Neuron (in vitro differentiated cells): ENCODE measurements around the gene PNMA8B.
"Not testable (repeated sequence)": the region's sequence is repeated elsewhere in the genome, so short reads cannot be mapped to it uniquely, and the experiment has no call there.

Experiments used
- H2AFZ ChIP-seq: one replicate; pipeline ENCODE4 v1.6.1; 2013; ENCODE audit warnings: low read depth, mild to moderate bottlenecking, inconsistent platforms, low read length, moderate library complexity
- H3K27me3 ChIP-seq: one replicate; pipeline ENCODE4 v1.6.1; 2013; ENCODE audit warnings: low read length; ENCODE audit not compliant: insufficient read depth
- H3K36me3 ChIP-seq: one replicate; pipeline ENCODE4 v1.6.1; 2013; ENCODE audit warnings: low read length; ENCODE audit not compliant: insufficient read depth
- H3K4me1 ChIP-seq: one replicate; pipeline ENCODE4 v1.6.1; 2013; ENCODE audit warnings: low read length; ENCODE audit not compliant: insufficient read depth
- H3K4me3 ChIP-seq: 2 replicates; pipeline ENCODE4 v1.5.1; 2013; ENCODE audit warnings: mild to moderate bottlenecking, low read length, moderate library complexity
- H3K9me3 ChIP-seq: one replicate; pipeline ENCODE4 v1.6.1; 2013; ENCODE audit warnings: low read length

PNMA8B gene

GRCh38 chr19:46524308-46524707 is 28.6 kb upstream of the PNMA8B start:
- Histone ChIP-seq H3K4me1 (no peaks in the 10 kb centered on the region), H3K9me3 (no peaks in the 10 kb centered on the region), H3K36me3 (no peaks in the 10 kb centered on the region), H2AFZ (no peak overlapping the region), H3K27me3 (peaks cover 4% of the 10 kb centered on the region), H3K4me3 (no peak overlapping the region)

GRCh38 chr19:46522988-46523387 is 27.3 kb upstream of the PNMA8B start:
- not testable (repeated sequence) for H3K9me3 ChIP-seq, H2AFZ ChIP-seq, H3K4me1 ChIP-seq, H3K36me3 ChIP-seq, H3K27me3 ChIP-seq, H3K4me3 ChIP-seq

GRCh38 chr19:46521241-46521868 is 25.7 kb upstream of the PNMA8B start:
- no peaks in the 10 kb centered on the region for H3K4me1 ChIP-seq
- no peak overlapping the region for H3K4me3 ChIP-seq
- H3K36me3 ChIP-seq = no peaks in the 10 kb centered on the region
- H2AFZ ChIP-seq = no peak overlapping the region
- H3K27me3 ChIP-seq = no peaks in the 10 kb centered on the region
- H3K9me3 ChIP-seq = no peaks in the 10 kb centered on the region

- Histone ChIP-seq H3K4me3 (no peak overlapping the region), H3K9me3 (no peaks in the 10 kb centered on the region), H3K36me3 (no peaks in the 10 kb centered on the region), H3K4me1 (no peaks in the 10 kb centered on the region), H2AFZ (no peak overlapping the region), H3K27me3 (no peaks in the 10 kb centered on the region)
These were observed 24.9 kb upstream of the PNMA8B start for GRCh38 chr19:46520616-46521015.

- Histone ChIP-seq H3K27me3 (no peaks in the 10 kb centered on the region), H3K4me1 (no peaks in the 10 kb centered on the region), H3K4me3 (no peak overlapping the region), H2AFZ (no peak overlapping the region), H3K36me3 (no peaks in the 10 kb centered on the region), H3K9me3 (no peaks in the 10 kb centered on the region)
These were observed 21.8 kb upstream of the PNMA8B start for GRCh38 chr19:46517471-46517870.

GRCh38 chr19:46515879-46516350 is 20.2 kb upstream of the PNMA8B start:
- Histone ChIP-seq H3K4me1 (no peaks in the 10 kb centered on the region), H3K27me3 (no peaks in the 10 kb centered on the region), H3K4me3 (no peak overlapping the region), H3K36me3 (no peaks in the 10 kb centered on the region), H3K9me3 (no peaks in the 10 kb centered on the region), H2AFZ (no peak overlapping the region)

GRCh38 chr19:46515290-46515609 is 19.6 kb upstream of the PNMA8B start:
- no peaks in the 10 kb centered on the region for H3K4me1 ChIP-seq
- no peaks in the 10 kb centered on the region for H3K36me3 ChIP-seq
- no peak overlapping the region for H3K4me3 ChIP-seq
- H3K9me3 ChIP-seq = no peaks in the 10 kb centered on the region
- no peak overlapping the region for H2AFZ ChIP-seq
- no peaks in the 10 kb centered on the region for H3K27me3 ChIP-seq

GRCh38 chr19:46514589-46515289 is 19.1 kb upstream of the PNMA8B start:
- H2AFZ ChIP-seq = no peak overlapping the region
- no peaks in the 10 kb centered on the region for H3K27me3 ChIP-seq
- H3K36me3 ChIP-seq = no peaks in the 10 kb centered on the region
- no peaks in the 10 kb centered on the region for H3K9me3 ChIP-seq
- H3K4me1 ChIP-seq = no peaks in the 10 kb centered on the region
- H3K4me3 ChIP-seq = no peak overlapping the region

- no peak overlapping the region for H2AFZ ChIP-seq
- H3K27me3 ChIP-seq = no peaks in the 10 kb centered on the region
- H3K4me1 ChIP-seq = no peaks in the 10 kb centered on the region
- no peaks in the 10 kb centered on the region for H3K9me3 ChIP-seq
- no peak overlapping the region for H3K4me3 ChIP-seq
- H3K36me3 ChIP-seq = no peaks in the 10 kb centered on the region
These were observed 18.0 kb upstream of the PNMA8B start for GRCh38 chr19:46513461-46514236.

- no peaks in the 10 kb centered on the region for H3K27me3 ChIP-seq
- H3K4me3 ChIP-seq = no peak overlapping the region
- H3K36me3 ChIP-seq = no peaks in the 10 kb centered on the region
- H3K4me1 ChIP-seq = no peaks in the 10 kb centered on the region
- H2AFZ ChIP-seq = no peak overlapping the region
- no peaks in the 10 kb centered on the region for H3K9me3 ChIP-seq
These were observed 15.6 kb upstream of the PNMA8B start for GRCh38 chr19:46511237-46511636.

GRCh38 chr19:46508206-46508605 is 12.5 kb upstream of the PNMA8B start:
- H3K36me3 ChIP-seq = no peaks in the 10 kb centered on the region
- no peaks in the 10 kb centered on the region for H3K27me3 ChIP-seq
- peaks cover 6% of the 10 kb centered on the region for H3K4me1 ChIP-seq
- H2AFZ ChIP-seq = no peak overlapping the region
- H3K4me3 ChIP-seq = no peak overlapping the region
- peaks cover 2% of the 10 kb centered on the region for H3K9me3 ChIP-seq

GRCh38 chr19:46503848-46504453 is 8.3 kb upstream of the PNMA8B start:
- H2AFZ ChIP-seq = no peak overlapping the region
- H3K27me3 ChIP-seq = no peaks in the 10 kb centered on the region
- no peak overlapping the region for H3K4me3 ChIP-seq
- H3K36me3 ChIP-seq = no peaks in the 10 kb centered on the region
- peaks cover 6% of the 10 kb centered on the region for H3K4me1 ChIP-seq
- H3K9me3 ChIP-seq = peaks cover 2% of the 10 kb centered on the region

GRCh38 chr19:46502891-46503290 is 7.2 kb upstream of the PNMA8B start:
- Histone ChIP-seq H3K36me3 (no peaks in the 10 kb centered on the region), H3K4me1 (peaks cover 6% of the 10 kb centered on the region), H3K9me3 (peaks cover 2% of the 10 kb centered on the region), H3K4me3 (no peak overlapping the region), H3K27me3 (no peaks in the 10 kb centered on the region), H2AFZ (no peak overlapping the region)
